Nephron (organoid): ENCODE data around the gene GET4.
A peak's percentile ranks its signal among the peaks of the same experiment; 100 is the strongest.

Source experiments
- H3K27ac Mint-ChIP-seq, 3 experiments: 2 replicates each; pipeline ENCODE4 v1.8.0; 2020; ENCODE audit warnings: mixed read lengths in 3 of 3, mild to moderate bottlenecking in 2 of 3, moderate library complexity in 1 of 3
- H3K27me3 Mint-ChIP-seq: 2 replicates; pipeline ENCODE4 v1.8.0; 2021; ENCODE audit warnings: low read depth, mild to moderate bottlenecking, moderate library complexity, mixed read lengths
- H3K36me3 Mint-ChIP-seq: 2 replicates; pipeline ENCODE4 v1.8.0; 2020; ENCODE audit warnings: low read depth, mixed read lengths
- H3K4me1 Mint-ChIP-seq: 2 replicates; pipeline ENCODE4 v1.8.0; 2020; ENCODE audit warnings: mixed read lengths
- H3K4me3 Mint-ChIP-seq, 3 experiments: 2 replicates each; pipeline ENCODE4 v1.8.0; 2020; ENCODE audit warnings: mild to moderate bottlenecking in 3 of 3, mixed read lengths in 3 of 3, moderate library complexity in 2 of 3
- H3K9me3 Mint-ChIP-seq: 2 replicates; pipeline ENCODE4 v1.8.0; 2020; ENCODE audit warnings: mixed read lengths
- CTCF ChIP-seq, 3 experiments: fragments of 200-600 bp; sonication (generic); IDR thresholded peaks; one replicate each; pipeline ENCODE4 v1.5.0; 2021; ENCODE audit warnings: antibody characterized with exemption in 3 of 3; ENCODE audit not compliant: unreplicated experiment in 3 of 3

Gene GET4

GRCh38 chr7:918441-919113 is 42.2 kb downstream of the GET4 start:
- Mint-ChIP-seq H3K27ac (no peak overlapping the region), H3K27me3 (peaks cover 13% of the 10 kb centered on the region), H3K36me3 (no peaks in the 10 kb centered on the region), H3K4me1 (peaks cover 13% of the 10 kb centered on the region), H3K9me3 (no peaks in the 10 kb centered on the region), H3K4me3 (no peak overlapping the region)
- TF ChIP-seq CTCF (IDR thresholded peaks at IDR 0.05; ENCODE audit: unreplicated experiment in 3 of 3): no peak

- TF ChIP-seq CTCF (IDR thresholded peaks at IDR 0.05; ENCODE audit: unreplicated experiment in 3 of 3): no peak
- no peaks in the 10 kb centered on the region for H3K9me3 Mint-ChIP-seq
- H3K27ac Mint-ChIP-seq: peak overlapping the region in 1 of 3 experiments; percentile 6
- H3K27me3 Mint-ChIP-seq: peaks cover 13% of the 10 kb centered on the region
- H3K36me3 Mint-ChIP-seq: no peaks in the 10 kb centered on the region
- H3K4me1 Mint-ChIP-seq: peaks cover 13% of the 10 kb centered on the region
- no peak overlapping the region for H3K4me3 Mint-ChIP-seq
These were observed 42.7 kb downstream of the GET4 start for GRCh38 chr7:919114-919442.

GRCh38 chr7:919924-920341 is 43.6 kb downstream of the GET4 start:
- Mint-ChIP-seq H3K4me1 (peaks cover 13% of the 10 kb centered on the region), H3K9me3 (no peaks in the 10 kb centered on the region), H3K4me3 (no peak overlapping the region), H3K27me3 (peaks cover 13% of the 10 kb centered on the region), H3K36me3 (no peaks in the 10 kb centered on the region), H3K27ac (no peak overlapping the region)
- no peak for TF ChIP-seq CTCF (IDR thresholded peaks at IDR 0.05; ENCODE audit: unreplicated experiment in 3 of 3)

- Mint-ChIP-seq H3K27me3 (peaks cover 13% of the 10 kb centered on the region), H3K4me3 (no peak overlapping the region), H3K36me3 (no peaks in the 10 kb centered on the region), H3K27ac (no peak overlapping the region), H3K4me1 (peaks cover 13% of the 10 kb centered on the region), H3K9me3 (no peaks in the 10 kb centered on the region)
- TF ChIP-seq CTCF (IDR thresholded peaks at IDR 0.05; ENCODE audit: unreplicated experiment in 3 of 3): no peak
These were observed 44.2 kb downstream of the GET4 start for GRCh38 chr7:920351-921070.

GRCh38 chr7:921071-921461 is 44.7 kb downstream of the GET4 start:
- Mint-ChIP-seq H3K36me3 (no peaks in the 10 kb centered on the region), H3K4me3 (no peak overlapping the region), H3K27ac (no peak overlapping the region), H3K27me3 (peaks cover 13% of the 10 kb centered on the region), H3K9me3 (no peaks in the 10 kb centered on the region), H3K4me1 (peaks cover 10% of the 10 kb centered on the region)
- no peak for TF ChIP-seq CTCF (IDR thresholded peaks at IDR 0.05; ENCODE audit: unreplicated experiment in 3 of 3)
